ENCODE data around the gene GALNT17. TPM values are rescaled to one million over a fixed set of nuclear protein-coding genes. Genes with fewer than 3 reads are reported as not detected.

Gene GALNT17
- polyA plus RNA-seq, 1 donor (not counting 4 experiments of a cell fraction or from before 2014, with no cell fraction given), result not detected

DNA sequence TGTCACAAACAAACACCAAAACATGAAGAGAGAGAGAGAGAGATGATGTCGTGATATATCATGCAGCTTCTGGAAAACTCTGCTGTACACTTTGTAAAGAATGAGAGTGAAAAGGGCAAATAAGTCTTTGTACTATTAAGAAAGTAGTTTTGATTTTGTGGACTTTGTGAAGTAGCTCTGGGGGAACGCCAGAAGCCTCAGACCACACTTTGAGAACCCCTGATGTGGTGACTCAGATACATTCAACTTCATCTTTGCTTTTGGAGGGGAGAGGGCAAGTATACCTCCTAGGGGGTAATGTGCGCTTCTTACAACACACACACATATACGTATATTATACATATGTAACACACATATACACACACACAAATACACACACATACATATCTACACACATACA is 84.3 kb downstream of the GALNT17 start:
- H3K9me1 ChIP-seq (ENCODE audit: control insufficient read depth, extremely low read depth, insufficient read depth, low read length), result no peaks in the 10 kb centered on the region
- no peak overlapping the region for H3K9ac ChIP-seq (ENCODE audit: control insufficient read depth, extremely low read depth, insufficient read depth, low read length)
- no peaks in the 10 kb centered on the region for H3K27me3 ChIP-seq (ENCODE audit: control insufficient read depth, extremely low read depth, insufficient read depth, low read length)
- H3K4me1 ChIP-seq (ENCODE audit: control insufficient read depth, extremely low read depth, insufficient read depth, low read length), result no peaks in the 10 kb centered on the region
- H2AFZ ChIP-seq (ENCODE audit: control insufficient read depth, low read length), result no peak overlapping the region
- H3K36me3 ChIP-seq (ENCODE audit: control insufficient read depth in 2 of 2, extremely low read depth in 1 of 2, insufficient read depth in 2 of 2, low read length in 2 of 2), result no peaks in the 10 kb centered on the region
- FAIRE-seq, result no peak
- H3K9me3 ChIP-seq (ENCODE audit: control insufficient read depth, low read depth, low read length), result peaks cover 2% of the 10 kb centered on the region
- TF ChIP-seq EZH2 (IDR thresholded peaks at IDR 0.05; ENCODE audit: low read length), result no peak
- TF ChIP-seq CTCF (optimal IDR thresholded peaks at IDR 0.05 in 1 of 3, IDR thresholded peaks at IDR 0.05 in 1 of 3, conservative IDR thresholded peaks at IDR 0.05 in 1 of 3; ENCODE audit: extremely low read depth in 1 of 3, insufficient read depth in 2 of 3, low read length in 3 of 3), result no peak
- dilution Hi-C loops (cut with MboI; ENCODE audit: extremely low pct_ligation_motif_present, low sequenced_read_pairs), result no loop called here
- H3K4me3 ChIP-seq (ENCODE audit: control insufficient read depth in 2 of 3, extremely low read depth in 1 of 3, insufficient read depth in 2 of 3, low read depth in 1 of 3, low read length in 3 of 3), result no peak overlapping the region
- no peaks in the 10 kb centered on the region for H3K79me2 ChIP-seq (ENCODE audit: control insufficient read depth, insufficient read depth, low read length)
- no peaks in the 10 kb centered on the region for H4K20me1 ChIP-seq (ENCODE audit: control insufficient read depth, extremely low read depth, insufficient read depth, low read length)
- no peak overlapping the region for H3K4me2 ChIP-seq (ENCODE audit: control insufficient read depth, extremely low read depth, insufficient read depth, low read depth, low read length)
- no peak overlapping the region for H3K27ac ChIP-seq (ENCODE audit: control insufficient read depth, insufficient read depth, low read length)
- DNase-seq (ENCODE audit: low read depth, low spot score), result no peak

DNA sequence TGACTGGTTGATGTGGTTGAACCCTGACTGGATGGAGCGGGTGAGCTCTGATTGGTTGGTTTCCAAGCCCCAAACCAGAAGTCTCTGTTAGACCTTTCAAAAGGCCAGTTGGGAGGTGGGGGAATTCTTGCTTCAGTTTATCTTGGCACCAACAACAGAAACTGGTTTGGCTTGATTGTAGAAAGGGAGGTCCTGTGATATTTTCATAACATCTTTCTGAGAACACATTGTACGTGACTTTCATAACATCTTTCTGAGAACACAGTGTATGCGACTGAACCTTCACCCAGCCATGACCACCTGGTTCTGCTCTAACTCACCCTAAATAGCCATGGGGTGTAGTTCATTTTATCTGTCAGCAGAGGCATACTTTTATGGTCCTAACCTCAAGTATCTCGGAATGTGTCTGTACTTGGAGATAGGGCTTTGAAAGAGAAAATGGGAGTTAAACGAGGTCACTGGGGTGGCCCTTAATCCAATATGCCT is 88.3 kb downstream of the GALNT17 start:
- Histone ChIP-seq H3K4me3 (ENCODE audit: control insufficient read depth in 2 of 3, extremely low read depth in 1 of 3, insufficient read depth in 2 of 3, low read depth in 1 of 3, low read length in 3 of 3) (no peak overlapping the region), H3K27ac (ENCODE audit: control insufficient read depth, insufficient read depth, low read length) (no peak overlapping the region), H2AFZ (ENCODE audit: control insufficient read depth, low read length) (no peak overlapping the region), H3K4me1 (ENCODE audit: control insufficient read depth, extremely low read depth, insufficient read depth, low read length) (no peaks in the 10 kb centered on the region), H3K36me3 (ENCODE audit: control insufficient read depth in 2 of 2, extremely low read depth in 1 of 2, insufficient read depth in 2 of 2, low read length in 2 of 2) (no peaks in the 10 kb centered on the region), H4K20me1 (ENCODE audit: control insufficient read depth, extremely low read depth, insufficient read depth, low read length) (no peaks in the 10 kb centered on the region), H3K27me3 (ENCODE audit: control insufficient read depth, extremely low read depth, insufficient read depth, low read length) (no peaks in the 10 kb centered on the region), H3K9me3 (ENCODE audit: control insufficient read depth, low read depth, low read length) (peaks cover 2% of the 10 kb centered on the region), H3K79me2 (ENCODE audit: control insufficient read depth, insufficient read depth, low read length) (no peaks in the 10 kb centered on the region), H3K9me1 (ENCODE audit: control insufficient read depth, extremely low read depth, insufficient read depth, low read length) (no peaks in the 10 kb centered on the region), H3K4me2 (ENCODE audit: control insufficient read depth, extremely low read depth, insufficient read depth, low read depth, low read length) (no peak overlapping the region), H3K9ac (ENCODE audit: control insufficient read depth, extremely low read depth, insufficient read depth, low read length) (no peak overlapping the region)
- no peak for DNase-seq (ENCODE audit: low read depth, low spot score)
- TF ChIP-seq EZH2 (IDR thresholded peaks at IDR 0.05; ENCODE audit: low read length), result no peak
- no peak for TF ChIP-seq CTCF (optimal IDR thresholded peaks at IDR 0.05 in 1 of 3, IDR thresholded peaks at IDR 0.05 in 1 of 3, conservative IDR thresholded peaks at IDR 0.05 in 1 of 3; ENCODE audit: extremely low read depth in 1 of 3, insufficient read depth in 2 of 3, low read length in 3 of 3)
- FAIRE-seq, result no peak
- dilution Hi-C loops (cut with MboI; ENCODE audit: extremely low pct_ligation_motif_present, low sequenced_read_pairs), result no loop called here
